DMS53 (cell line): ENCODE measurements around the gene POLR2C.

Experiments used
- DNase-seq: peaks from one replicate; lab custom pipeline; 2025; lab: John Stamatoyannopoulos, UW

POLR2C gene

GRCh38 chr16:57504001-57504400 lies 41.5 kb downstream of the POLR2C start:
- no peak for DNase-seq

- no peak for DNase-seq
These were observed 42.0 kb downstream of the POLR2C start for GRCh38 chr16:57504491-57504890.

GRCh38 chr16:57505169-57505568 lies 42.7 kb downstream of the POLR2C start:
- DNase-seq, result no peak

- DNase-seq, result peak; percentile 26
These were observed 44.9 kb downstream of the POLR2C start for GRCh38 chr16:57507136-57508034.

- no peak for DNase-seq
These were observed 45.6 kb downstream of the POLR2C start for GRCh38 chr16:57508035-57508425.

- no peak for DNase-seq
These were observed 46.9 kb downstream of the POLR2C start for GRCh38 chr16:57509231-57509923.

GRCh38 chr16:57510016-57510871 lies 47.8 kb downstream of the POLR2C start:
- no peak for DNase-seq

- DNase-seq, result no peak
These were observed 50.0 kb downstream of the POLR2C start for GRCh38 chr16:57512296-57513001.

GRCh38 chr16:57513371-57514102 lies 51.1 kb downstream of the POLR2C start:
- peak; percentile 39 for DNase-seq

GRCh38 chr16:57514371-57514770 lies 51.9 kb downstream of the POLR2C start:
- DNase-seq, result no peak

- DNase-seq, result no peak
These were observed 52.5 kb downstream of the POLR2C start for GRCh38 chr16:57514791-57515600.

- DNase-seq, result no peak
These were observed 53.8 kb downstream of the POLR2C start for GRCh38 chr16:57516176-57516725.

- DNase-seq, result no peak
These were observed 54.3 kb downstream of the POLR2C start for GRCh38 chr16:57516773-57517172.

GRCh38 chr16:57517397-57518367 lies 55.2 kb downstream of the POLR2C start:
- no peak for DNase-seq

GRCh38 chr16:57518520-57518919 lies 56.0 kb downstream of the POLR2C start:
- no peak for DNase-seq

- no peak for DNase-seq
These were observed 56.4 kb downstream of the POLR2C start for GRCh38 chr16:57518922-57519321.

- DNase-seq, result peak; percentile 84
These were observed 57.4 kb downstream of the POLR2C start for GRCh38 chr16:57519796-57520360.
